Measurements from ENCODE around the gene TCTN2.

GRCh38 chr12:123723011-123723410 is 52.1 kb downstream of the TCTN2 start:
- TF ChIP-seq CTCF (conservative IDR thresholded peaks at IDR 0.05 in 1 of 2, IDR thresholded peaks at IDR 0.05 in 1 of 2; ENCODE audit: low read depth in 1 of 2, low read length in 2 of 2) = no peak
- no peak for TF ChIP-seq EZH2 (IDR thresholded peaks at IDR 0.05; ENCODE audit: low read length, missing control alignments)

Measured in fibroblast of lung (primary cell).